GM21737 (cell line): ENCODE data around the gene C17orf75.

ENCODE experiments used
- ATAC-seq: cut with Tn5 transposase; IDR thresholded peaks from one replicate; pipeline ENCODE4 v1.9.1; 2021; ENCODE audit warnings: mild to moderate bottlenecking, moderate library complexity; ENCODE audit not compliant: unreplicated experiment

Gene C17orf75

DNA sequence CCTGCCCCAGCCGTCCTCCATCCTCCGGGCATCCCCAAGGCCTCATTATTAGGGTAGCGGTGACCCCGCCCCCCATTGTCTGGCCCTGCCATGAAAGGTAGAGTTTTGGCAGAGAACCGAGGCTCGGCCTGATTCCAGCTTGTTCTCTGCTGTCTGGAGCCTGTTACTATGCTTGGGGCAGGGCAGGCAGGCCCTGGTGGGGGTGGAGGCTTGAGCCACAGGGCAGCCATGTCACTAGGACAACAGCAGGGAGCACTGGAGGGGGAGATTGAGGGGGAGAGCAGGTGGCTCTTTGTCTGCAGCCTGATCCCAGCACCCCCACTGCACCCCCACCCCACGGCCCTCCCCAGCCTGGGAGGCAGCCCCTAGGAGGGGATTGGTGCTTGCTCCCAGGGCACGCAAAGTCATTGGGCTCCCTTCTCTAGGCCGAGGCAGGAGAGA is 60.9 kb downstream of the C17orf75 start:
- no peak for ATAC-seq

DNA sequence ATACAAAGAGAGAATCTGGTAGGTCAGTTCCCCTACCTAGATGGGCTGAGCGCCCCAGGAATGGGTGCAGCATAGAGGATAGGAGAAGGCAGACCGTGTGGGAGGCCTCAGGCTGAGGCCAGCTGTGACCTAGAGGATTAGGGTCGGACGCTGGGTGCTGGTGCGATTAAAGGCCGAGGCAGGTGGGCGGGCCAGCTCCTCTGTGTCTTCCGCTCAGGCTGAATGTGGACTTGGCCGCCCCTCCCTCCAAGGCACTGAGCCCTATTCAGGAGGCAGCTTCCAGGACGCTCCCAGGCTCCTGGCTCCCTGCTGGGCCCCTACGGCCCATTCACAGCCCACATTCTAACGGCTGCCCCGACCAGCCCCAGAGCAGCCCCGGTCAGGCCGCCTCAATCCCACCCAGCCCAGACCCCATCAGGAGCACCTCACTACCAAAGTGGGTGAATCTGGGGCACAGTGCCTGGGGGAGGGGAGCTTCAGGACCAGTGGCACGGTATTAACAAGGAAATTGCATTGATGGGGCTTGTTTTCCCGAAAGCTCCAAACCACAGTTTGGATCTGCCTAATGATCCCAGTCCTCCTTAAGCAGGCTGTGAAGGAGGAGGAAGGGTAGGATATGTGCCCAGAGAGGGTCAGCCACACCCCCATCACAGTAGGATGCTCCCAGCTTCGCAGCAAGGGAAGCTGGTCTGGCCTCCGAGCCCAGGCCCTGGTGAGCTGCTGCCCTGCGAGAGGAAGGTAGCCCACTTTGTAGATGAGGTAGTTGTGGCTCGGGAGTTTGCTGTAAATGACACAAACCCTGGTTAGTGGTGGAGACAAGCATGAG is 61.9 kb downstream of the C17orf75 start:
- ATAC-seq = no peak

DNA sequence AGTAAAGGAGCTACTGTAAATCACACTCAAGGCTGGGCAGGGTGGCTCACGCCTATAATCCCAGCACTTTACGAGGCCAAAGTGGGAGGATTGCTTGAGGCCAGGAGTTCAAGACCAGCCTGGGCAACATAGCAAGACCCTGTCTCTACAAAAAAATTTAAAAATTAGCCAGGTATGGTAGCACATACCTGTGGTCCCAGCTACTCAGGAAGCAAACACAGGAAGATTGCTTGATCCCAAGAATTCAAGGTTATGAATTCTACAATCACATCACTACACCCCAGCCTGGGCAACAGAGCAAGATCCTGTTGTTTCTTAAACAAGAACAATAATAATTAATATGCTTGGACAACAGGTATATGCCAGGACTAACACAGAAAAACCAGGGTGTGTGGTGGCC is 63.2 kb downstream of the C17orf75 start:
- no peak for ATAC-seq
